ENCODE data around the gene PLIN5. TPM values are rescaled to one million over a fixed set of nuclear protein-coding genes. Genes with fewer than 3 reads are reported as not detected.
A peak's percentile ranks its signal among the peaks of the same experiment; 100 is the strongest.

Gene PLIN5
- total RNA-seq, 1 donor from 2014 or later = 73.5 TPM

DNA sequence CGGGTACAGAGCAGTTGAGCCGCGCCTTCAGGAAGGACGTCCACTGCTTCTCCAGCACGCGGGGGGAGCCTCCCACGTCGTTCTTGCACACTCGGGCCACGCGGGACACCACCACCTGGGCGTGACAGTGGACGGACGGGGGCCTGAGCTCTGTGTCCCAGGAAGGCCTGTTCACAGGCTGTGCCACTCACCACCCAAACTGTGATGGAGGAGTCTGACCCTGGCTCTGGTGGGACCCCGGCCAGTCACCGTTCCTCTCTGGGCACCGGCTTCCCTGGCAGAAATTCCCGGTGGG, 17.4 kb upstream of the PLIN5 start:
- H3K9me3 ChIP-seq (replicated peaks) = no peaks in the 10 kb centered on the region
- peaks cover 52% of the 10 kb centered on the region for H3K36me3 ChIP-seq
- no peaks in the 10 kb centered on the region for H3K27me3 ChIP-seq (ENCODE audit: low read depth)
- DNase-seq = no peak
- peaks cover 8% of the 10 kb centered on the region for H3K4me1 ChIP-seq
- no peak overlapping the region for H3K27ac ChIP-seq (replicated peaks)
- no peak overlapping the region for H3K4me3 ChIP-seq
- intact Hi-C loops (cut with micrococcal nuclease) = loop anchor here (2.0 kb wide), 1 partner anchor 24 kb away; no protein-coding TSS in a partner anchor
- no peak for TF ChIP-seq CTCF (IDR thresholded peaks at IDR 0.05; ENCODE audit: borderline replicate concordance)

DNA sequence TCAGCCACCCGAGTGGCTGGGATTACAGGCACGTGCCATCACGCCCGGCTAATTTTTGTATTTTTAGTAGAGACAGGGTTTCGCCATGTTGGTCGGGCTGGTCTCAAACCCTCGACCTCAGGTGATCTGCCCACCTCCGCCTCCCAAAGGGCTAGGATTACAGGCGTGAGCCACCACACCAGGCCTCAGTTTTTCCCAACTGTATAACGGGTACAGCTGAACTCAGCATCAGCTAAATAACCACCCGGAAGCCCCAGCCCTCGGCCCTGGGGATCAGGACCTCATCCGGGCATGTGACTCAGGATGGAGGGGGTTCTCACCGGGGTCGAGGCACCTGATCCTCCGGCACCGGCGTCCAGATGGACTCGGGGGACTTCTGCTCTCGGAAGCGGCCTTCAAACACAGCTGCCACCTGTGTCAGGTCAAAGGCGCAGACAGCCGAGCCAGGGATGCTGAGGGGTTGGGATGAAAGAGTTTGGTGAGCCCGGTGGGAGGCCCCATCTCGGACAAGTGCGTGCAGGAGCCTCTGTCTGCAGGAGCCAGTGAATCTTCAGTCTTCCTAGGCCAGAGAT, 15.5 kb upstream of the PLIN5 start:
- Histone ChIP-seq H3K27me3 (ENCODE audit: low read depth) (no peaks in the 10 kb centered on the region), H3K36me3 (peaks cover 46% of the 10 kb centered on the region), H3K4me3 (no peak overlapping the region), H3K9me3 (replicated peaks) (no peaks in the 10 kb centered on the region), H3K4me1 (no peaks in the 10 kb centered on the region), H3K27ac (replicated peaks) (no peak overlapping the region)
- intact Hi-C loops (cut with micrococcal nuclease) = no loop called here
- no peak for TF ChIP-seq CTCF (IDR thresholded peaks at IDR 0.05; ENCODE audit: borderline replicate concordance)
- DNase-seq = no peak

- H3K36me3 ChIP-seq = peaks cover 46% of the 10 kb centered on the region
These were observed 15.0 kb upstream of the PLIN5 start for GRCh38 chr19:4550018-4550417.

GRCh38 chr19:4548238-4548584, 13.2 kb upstream of the PLIN5 start:
- H3K36me3 ChIP-seq = peaks cover 35% of the 10 kb centered on the region
- H3K27me3 ChIP-seq (ENCODE audit: low read depth) = no peaks in the 10 kb centered on the region
- DNase-seq = no peak
- TF ChIP-seq CTCF (IDR thresholded peaks at IDR 0.05; ENCODE audit: borderline replicate concordance) = no peak
- no peak overlapping the region for H3K27ac ChIP-seq (replicated peaks)
- H3K9me3 ChIP-seq (replicated peaks) = no peaks in the 10 kb centered on the region
- H3K4me3 ChIP-seq = no peak overlapping the region
- H3K4me1 ChIP-seq = no peaks in the 10 kb centered on the region
- intact Hi-C loops (cut with micrococcal nuclease) = no loop called here

More at GRCh38 chr19:4550018-4550417, 15.0 kb upstream of the PLIN5 start:
- no peak for DNase-seq
- Histone ChIP-seq H3K4me1 (no peaks in the 10 kb centered on the region), H3K27ac (replicated peaks) (no peak overlapping the region), H3K4me3 (no peak overlapping the region), H3K9me3 (replicated peaks) (no peaks in the 10 kb centered on the region), H3K27me3 (ENCODE audit: low read depth) (no peaks in the 10 kb centered on the region)
- intact Hi-C loops (cut with micrococcal nuclease) = no loop called here
- TF ChIP-seq CTCF (IDR thresholded peaks at IDR 0.05; ENCODE audit: borderline replicate concordance) = no peak

- H3K36me3 ChIP-seq = peaks cover 35% of the 10 kb centered on the region
- H3K27ac ChIP-seq (replicated peaks) = no peak overlapping the region
- no peak overlapping the region for H3K4me3 ChIP-seq
- no peaks in the 10 kb centered on the region for H3K9me3 ChIP-seq (replicated peaks)
- no peak for DNase-seq
- no peaks in the 10 kb centered on the region for H3K27me3 ChIP-seq (ENCODE audit: low read depth)
- intact Hi-C loops (cut with micrococcal nuclease) = no loop called here
- TF ChIP-seq CTCF (IDR thresholded peaks at IDR 0.05; ENCODE audit: borderline replicate concordance) = peak; percentile 35
- no peaks in the 10 kb centered on the region for H3K4me1 ChIP-seq
These were observed 12.5 kb upstream of the PLIN5 start for GRCh38 chr19:4547303-4548237.
